ENCODE measurements around the gene SCRN1. TPM values are rescaled to one million over a fixed set of nuclear protein-coding genes. Genes with fewer than 3 reads are reported as not detected.
A peak's percentile ranks its signal among the peaks of the same experiment; 100 is the strongest.

The SCRN1 gene, protein sequence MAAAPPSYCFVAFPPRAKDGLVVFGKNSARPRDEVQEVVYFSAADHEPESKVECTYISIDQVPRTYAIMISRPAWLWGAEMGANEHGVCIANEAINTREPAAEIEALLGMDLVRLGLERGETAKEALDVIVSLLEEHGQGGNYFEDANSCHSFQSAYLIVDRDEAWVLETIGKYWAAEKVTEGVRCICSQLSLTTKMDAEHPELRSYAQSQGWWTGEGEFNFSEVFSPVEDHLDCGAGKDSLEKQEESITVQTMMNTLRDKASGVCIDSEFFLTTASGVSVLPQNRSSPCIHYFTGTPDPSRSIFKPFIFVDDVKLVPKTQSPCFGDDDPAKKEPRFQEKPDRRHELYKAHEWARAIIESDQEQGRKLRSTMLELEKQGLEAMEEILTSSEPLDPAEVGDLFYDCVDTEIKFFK
- 29.2 TPM for total RNA-seq

DNA sequence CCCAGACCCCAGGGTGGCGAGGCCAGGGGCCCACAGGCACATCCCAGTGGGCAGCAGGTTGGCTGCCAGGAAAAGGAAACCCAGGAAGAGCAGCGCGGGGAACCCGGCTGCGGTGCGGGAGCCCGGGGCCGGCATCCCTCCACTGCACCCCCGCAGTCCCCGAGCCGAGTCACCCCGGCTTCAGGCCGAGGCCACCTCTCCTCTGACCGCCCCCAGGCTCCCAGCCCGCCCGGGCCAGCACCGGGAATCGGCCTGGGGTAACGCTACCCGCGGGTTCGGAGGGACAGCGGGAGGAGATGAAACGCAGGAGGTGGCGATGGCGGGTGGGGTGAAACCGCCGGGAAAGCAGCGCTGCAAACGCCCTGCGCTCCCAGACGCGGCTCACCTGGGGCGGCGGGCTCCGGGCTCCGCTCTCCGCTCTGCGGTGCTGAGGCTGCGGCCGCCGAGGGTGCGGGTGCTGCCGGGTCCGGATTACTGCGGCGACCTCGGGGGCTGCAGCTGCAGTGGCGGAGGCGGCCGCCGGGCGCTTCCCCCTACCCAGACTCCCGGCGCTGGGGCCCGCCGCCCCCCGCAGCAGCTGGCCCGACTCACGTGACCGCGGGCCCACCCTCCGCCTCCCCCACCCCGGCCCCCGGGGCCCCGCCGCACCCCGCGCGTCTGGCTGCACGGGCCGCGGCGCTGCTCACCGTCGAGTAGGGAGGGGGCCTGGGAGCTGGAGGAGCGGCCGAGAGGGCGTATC lies at the start of gene SCRN1:
TSS of gene SCRN1 (minus strand) at position 545 of the 739 bp plus-strand sequence. CDS start 20,734 bp downstream, outside the sequence.
- DNase-seq = peak; percentile 3

DNA sequence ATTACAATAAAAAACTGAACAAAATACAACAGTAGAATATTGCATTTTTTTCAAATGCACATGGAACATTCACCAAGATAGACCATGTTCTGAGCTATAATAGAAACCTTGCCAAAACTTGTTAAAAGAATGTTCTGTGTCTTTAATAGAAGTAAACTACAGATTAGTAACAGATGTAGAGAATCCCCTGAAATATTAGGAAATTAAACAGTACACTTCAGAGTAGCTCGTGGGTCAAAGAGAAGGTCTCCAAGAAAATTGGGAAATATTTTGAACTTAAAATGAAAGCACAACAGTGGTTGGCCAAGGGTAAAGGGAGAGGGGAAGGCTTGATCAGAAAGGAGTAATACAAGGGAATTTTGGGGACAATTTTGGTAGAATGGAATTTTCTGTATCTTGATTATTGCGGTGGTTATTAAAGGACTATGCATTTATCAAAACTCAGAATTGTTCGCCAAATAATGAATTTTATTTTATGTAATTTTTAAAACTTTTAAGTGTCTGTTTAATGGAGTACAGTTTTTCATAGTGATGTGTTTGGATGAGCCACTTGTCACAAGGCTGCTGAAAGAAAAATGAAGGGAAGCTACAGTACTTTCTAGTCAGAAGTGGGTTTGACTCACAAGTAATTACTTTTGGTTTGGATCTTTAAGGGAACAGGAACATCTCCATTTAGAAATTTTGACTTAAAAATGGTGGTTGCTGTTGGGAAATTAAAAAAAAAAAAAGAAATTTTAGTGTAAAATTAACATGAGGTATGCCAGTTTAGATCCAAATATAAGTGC lies 48.8 kb upstream of the SCRN1 start:
- peak; percentile 37 for DNase-seq

DNA sequence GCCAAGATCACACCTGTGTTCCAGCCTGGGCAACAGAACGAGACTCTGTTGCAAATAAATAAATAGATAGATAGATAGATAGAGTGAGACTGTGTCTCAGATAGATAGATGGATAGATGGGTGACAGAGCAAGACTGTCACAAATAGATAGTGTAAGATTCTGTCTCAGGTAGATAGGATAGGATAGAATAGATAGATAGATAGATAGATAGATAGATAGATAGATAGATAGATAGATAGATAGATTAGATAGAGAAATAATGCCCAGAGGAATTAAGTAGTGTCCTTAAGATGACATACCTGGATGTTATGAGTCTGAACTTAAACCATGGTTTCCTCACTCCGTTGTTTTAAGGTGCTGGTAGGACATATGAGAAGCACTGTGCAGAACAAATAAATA lies 46.6 kb upstream of the SCRN1 start:
- DNase-seq = no peak

DNA sequence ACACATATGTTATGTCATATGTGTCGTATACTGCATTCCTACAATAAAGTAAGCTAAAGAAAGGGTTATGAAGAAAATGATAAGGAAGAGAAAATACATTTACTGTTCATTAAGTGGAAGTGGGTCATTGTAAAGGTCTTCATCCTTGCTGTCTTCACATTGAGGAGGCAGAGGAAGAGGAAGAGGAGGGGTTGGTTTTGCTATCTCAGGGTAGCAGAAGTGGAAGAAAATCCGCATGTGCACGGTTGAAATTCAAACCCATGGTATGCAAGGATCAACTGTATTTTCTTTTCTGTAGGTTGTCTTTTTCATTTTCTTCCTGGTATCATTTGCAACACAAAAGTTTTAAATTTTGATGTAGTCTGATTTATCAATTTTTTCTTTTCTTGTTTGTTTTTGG lies 44.9 kb upstream of the SCRN1 start:
- no peak for DNase-seq

DNA sequence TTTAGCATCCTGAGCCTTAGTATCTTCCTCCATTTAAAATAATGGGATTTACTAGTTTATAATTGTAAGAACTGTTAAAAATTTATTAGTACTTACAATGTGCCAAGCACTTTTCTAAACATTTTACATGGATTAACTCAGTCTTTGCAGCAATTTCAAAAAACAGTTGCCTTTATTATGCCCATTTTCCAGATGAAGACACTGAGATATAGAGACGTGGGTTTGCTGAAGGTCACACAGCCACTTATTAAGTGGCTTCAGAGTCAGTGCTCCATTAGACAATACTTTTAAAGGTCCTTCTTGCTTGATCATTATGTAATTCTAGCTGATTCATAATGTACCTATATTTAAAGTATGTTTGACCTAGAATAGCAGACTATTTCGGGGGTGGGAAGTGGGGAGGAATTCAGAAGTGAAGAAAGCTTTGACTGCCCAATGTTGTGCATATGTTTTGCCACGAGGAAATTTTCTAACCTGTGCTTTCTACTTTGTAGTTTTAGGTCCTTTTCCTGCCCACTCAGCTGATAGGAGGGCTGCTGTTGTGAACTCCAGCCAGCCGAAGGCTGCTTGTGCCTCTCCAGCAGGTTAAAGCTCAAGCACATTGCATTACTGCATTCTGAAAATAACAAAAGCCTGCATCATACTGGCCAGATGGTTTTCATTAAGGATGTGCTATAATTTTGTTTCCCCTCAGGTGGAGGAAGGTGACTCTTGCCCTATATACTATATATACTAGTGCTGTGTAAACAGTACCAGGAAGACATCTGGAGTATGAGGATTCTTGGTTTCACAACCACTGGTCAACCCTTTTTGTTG lies 42.9 kb upstream of the SCRN1 start:
- no peak for DNase-seq

DNA sequence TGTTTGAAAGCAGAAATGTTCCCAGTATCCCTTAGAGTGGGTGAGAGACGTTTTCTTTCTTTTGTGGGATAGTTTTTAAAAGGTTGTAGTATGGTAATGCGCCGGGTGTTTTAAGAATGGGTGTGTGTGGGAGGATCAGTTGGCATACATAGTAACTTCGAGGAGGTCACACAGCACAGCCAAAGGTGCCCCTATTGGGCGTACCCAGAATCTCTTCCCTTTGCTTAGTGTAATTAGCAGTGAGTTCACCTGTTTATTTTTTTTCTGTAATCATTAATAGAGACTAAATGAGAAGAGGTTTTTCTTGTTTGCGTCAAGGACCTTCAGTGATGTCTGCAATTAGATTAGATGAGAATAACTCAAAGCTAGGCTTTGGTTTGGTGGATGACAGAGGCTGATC lies 40.1 kb upstream of the SCRN1 start:
- DNase-seq = no peak

DNA sequence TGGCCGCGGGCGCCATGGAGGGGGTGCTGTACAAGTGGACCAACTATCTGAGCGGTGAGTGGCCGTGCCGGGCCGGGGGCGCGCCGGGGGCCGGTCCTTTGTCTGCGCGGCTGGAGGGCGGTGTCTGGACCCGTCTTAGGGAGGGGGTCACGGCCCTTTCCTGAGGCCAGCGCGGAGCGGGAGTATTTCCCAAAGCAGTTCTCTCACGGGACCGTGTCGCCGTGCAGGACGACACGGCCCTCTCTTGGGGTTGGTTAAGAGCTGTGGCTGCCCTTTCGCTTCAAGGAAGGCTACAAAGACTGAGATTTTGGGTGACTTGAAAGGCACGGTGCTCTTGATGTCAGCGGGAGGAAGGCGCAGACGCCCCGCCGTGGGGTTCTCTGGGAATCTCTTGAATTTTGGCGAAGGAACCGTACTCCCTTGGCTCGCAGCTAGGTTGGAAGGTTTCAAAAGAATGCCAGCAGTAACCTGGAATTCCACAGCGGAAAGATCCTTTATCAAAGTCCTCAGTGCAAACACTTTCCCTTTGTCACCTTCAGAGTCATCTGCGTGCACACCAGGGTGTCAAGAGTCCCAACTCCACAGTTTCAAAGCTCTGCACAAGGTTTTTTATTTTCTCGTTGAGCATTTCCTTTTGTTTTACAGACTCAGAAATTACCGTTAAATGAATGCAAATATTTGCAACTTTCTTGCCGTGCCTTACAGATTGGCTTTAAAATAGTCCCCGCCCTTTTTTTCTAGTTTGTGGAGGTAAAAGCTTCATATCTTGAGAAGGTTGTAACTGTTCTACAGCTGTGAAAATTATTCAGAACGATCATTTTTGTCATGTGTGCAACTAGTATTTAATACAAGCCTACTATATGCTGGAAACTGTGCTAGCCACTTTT lies 39.4 kb upstream of the SCRN1 start:
- DNase-seq = peak; percentile 39

DNA sequence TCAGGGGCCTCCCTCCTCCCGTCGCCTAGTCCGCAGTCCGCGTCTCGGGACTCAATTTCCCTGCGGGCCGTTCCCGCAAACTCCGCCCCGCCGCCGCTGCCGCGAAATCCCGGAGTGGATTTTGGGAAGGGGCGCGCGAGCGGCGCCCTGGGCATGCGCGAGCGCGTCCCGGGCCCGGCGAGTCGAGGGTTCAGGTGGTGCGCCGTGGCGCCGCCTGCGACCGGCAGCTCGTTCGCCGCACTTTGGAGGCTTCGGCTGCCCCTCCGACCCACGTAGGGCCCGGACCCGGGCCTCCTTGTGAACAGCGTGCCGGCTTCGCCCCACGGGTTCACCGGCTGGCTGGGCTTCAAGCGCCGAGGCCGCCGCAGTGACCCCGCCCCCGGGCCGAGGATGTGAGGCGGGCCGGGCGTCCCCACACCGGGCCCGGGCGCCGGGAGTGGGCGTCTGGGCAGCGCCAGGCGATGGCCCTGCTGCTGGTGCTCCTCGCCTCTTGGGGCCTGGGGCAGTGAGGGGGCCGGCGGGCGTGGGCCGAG lies 38.7 kb upstream of the SCRN1 start, which contains the start of gene PLEKHA8:
TSS of gene PLEKHA8 (plus strand) at position 197 of the 533 bp plus-strand sequence. CDS start 351 bp downstream, outside the sequence.
- peak; percentile 77 for DNase-seq

DNA sequence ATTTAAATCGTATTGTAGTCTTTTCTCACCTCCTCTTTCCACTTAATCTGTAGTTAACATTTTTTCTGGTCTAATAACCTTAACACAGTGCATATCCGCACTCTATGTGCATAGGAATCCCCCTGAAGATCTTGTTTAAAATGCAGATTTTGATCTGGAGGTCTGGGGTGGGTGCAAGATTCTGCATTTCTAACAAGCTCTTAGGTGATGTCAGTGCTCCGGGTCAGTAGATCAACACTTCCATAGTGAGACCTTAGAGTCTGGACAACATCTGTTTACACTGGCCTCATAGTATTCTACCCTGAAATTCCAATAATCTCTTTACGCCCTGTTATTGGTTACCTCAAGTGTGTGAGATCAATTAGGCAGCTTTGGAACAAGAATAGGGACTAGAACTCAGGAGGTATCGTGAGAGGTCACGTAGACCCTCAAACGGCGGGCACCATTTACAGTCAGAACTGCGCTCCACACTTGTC lies 38.2 kb upstream of the SCRN1 start:
- peak; percentile 77 for DNase-seq

DNA sequence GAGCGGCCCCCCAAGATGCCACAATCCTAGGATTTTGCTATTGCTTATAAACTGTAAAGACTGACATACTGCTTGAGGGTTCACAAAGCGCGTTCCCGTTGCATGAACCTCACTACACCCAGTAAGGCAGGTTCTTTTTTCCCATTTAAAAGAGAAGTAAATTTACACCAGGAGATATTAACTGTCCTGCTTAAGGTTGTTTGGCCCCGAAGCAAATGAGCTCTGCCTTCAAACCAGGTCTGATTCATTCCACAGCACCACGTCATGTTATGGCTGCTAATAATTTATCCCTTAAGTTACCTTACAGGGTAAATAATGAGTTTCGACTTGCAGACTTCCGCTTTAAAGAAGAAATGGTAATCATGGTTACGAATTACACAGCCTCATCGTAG lies 37.5 kb upstream of the SCRN1 start:
- DNase-seq = peak; percentile 79

DNA sequence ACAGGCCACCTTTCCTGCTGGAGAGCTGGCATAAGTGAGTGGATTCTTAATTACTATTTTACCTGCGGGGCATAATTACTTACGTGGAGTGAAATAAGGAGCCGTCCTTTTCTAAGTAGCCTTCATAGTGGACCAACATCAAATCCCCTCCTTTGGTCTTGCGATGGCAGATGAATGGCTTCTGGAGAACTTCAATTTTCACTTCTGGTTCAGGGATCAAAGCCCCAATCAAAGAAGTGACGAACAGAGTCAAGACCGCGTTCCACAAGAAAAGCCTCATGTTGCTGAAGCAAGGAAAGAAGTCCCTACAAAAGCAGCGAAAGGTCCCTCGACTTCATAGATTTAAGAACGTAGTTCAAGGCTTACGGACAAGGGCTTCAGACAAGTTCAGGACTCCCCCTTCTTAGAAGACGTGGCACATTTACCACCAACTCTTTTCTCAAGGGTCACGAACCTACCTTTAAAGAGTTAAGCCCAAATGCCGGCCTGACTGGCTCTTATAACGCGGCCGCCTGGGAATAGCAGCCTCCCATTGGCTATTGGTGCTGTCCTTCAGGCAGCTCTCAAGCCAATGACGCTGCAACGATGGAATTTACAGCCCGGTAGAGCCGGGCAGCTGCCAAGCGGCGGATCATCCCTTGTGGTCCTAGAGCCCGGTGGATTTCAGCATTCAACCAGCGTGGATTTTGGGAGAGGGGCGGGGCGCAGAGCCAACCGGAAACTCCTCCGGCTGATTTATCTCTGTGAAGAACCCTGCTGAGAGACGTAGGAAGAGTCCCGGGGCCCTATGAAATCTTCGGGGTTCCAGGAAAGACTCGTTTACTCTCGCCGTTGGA lies 36.8 kb upstream of the SCRN1 start, which contains the start of gene FKBP14:
TSS of gene FKBP14 (minus strand) at position 474 of the 836 bp plus-strand sequence. CDS start at position 280, 194 bp downstream.
- peak; percentile 100 for DNase-seq

DNA sequence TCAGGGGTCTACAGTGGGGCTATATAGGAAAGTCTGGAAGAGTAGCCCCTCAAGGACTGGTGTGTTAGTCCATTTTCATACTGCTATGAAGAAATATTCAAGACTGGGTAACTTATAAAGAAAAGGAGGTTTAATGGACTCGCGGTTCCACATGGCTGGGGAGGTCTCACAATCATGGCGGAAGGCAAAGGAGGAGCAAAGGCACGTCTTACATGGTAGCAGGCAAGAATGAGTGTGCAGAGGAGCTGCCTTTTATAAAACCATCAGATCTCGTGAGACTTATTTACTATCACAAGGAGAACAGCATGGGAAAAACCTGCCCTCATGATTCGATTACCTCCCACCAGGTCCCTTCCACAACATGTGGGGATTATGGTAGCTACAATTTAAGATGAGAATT lies 33.9 kb upstream of the SCRN1 start:
- no peak for DNase-seq

DNA sequence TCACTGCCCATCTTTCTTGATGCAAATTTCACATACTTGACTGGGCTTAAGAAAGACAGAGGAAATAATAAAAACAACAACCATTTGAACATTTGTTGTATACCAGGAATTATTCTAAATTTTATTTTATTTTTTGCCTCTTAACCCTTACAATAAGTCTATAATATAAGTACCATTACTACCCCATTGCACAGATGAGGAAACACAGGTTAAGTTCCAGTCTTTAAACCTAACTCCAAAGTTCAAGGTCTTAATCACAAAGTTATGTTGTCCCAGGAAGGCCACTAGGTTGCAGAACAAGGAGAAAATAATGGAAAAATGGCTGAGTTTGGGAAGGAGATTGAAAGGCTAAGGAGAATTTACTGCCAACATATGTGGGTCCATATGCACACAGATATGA lies 33.4 kb upstream of the SCRN1 start:
- no peak for DNase-seq

DNA sequence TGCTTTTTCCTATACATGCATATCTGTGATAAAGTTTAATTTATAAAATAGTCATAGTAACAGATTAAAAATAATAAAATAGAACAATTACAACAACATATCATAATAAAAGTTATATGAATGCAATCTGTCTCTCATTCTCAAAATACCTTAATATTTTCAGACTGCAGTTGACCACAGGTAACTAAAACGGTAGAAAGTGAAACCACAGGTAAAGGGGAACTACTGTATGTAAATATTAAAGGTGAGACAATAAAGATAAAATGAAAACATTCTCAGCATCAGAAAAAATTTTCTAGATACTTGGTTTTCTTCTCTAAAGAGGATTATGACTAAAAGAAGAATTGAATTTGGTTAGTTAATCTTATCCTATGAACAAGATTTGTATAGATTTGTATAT lies 30.9 kb upstream of the SCRN1 start:
- DNase-seq = no peak

DNA sequence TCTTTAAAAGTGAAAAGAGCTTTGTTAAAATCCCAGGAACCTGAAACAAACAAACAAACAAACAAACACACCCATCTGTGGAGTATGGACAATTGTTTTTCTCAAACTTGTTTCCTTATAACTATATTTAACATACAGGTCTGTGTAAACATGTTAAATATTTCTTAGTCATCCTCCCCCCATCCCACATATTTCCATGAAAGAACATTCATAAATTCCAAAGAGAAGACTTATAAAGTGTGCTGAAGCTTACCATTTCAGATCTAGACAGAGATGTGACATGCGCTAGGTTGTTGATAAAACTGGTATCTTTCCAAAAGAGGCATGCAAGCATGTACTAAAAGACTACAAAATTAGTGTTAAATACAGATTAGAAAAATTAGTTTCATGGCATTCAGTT lies 30.4 kb upstream of the SCRN1 start:
- DNase-seq = no peak

DNA sequence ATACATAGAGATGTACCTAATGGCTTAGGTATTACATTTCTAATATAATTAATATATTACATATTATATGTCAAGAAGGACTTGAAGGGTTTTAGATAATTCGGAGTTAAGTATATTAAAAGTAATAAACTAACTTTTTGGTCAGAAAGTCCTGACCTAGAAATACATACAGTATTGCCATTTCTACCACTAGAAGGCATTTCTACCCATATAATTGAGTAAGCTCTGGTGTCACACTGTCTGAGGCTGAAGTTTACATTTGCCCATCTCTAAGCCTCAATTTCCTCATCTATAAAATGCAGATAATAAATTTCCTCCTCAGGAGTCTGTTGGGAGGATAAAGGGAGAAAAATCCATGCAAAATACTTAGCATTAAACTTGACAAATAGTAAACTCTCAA lies 29.8 kb upstream of the SCRN1 start:
- DNase-seq = no peak

DNA sequence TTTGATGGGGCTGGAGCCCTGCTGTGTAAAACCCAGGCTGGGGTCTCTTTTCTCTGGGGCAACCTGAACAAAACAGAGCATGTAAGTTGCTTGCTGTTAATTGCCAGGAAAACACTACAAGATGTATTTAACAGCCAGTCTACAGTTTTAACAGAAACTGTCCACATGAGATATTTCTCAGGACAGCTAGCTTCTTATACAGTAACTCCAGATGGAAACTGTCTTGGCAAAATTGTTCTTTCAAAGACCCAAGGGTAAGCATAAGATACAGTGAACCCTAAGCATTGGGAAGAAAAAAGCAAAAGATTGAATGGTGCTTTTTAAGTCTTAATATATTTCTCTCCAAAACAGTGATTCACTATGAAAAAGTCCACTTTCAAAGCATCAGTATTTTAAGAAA lies 28.9 kb upstream of the SCRN1 start:
- DNase-seq = no peak

DNA sequence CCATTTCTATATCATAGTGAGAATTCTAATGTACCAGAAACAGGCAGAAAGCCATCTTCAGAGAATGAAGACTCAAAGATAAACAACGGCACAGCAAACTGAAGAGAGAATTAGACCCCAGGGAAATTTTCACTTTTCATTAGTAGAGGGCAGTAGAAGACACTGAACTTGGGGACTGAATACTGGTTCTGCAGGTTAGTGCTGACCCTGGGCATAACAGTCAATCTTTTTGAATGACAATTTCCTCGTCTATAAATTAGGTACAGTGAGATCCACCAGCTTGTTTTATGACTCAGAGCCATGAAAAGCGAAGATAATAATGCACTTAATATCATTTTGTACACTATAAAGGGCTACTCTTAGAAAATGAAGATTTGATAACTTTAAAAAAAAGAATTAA lies 23.2 kb upstream of the SCRN1 start:
- DNase-seq = no peak

DNA sequence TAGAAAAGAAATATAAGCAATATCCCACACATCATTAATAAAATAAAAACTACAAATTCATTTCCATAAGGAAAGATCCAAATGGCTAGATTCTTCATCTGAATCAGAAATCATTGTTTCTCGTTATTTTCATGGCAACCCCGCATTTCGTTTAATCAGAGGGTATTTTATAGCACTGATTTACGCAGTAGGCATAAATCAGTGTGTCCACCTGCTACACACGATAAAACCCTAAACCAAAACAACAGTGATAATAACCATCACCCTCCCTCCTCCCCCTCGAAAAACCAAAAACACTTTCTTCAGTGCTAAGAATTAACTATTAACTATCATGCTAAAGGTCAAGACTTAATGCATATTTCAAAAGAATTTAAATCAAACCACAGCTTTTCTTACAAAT lies 20.4 kb upstream of the SCRN1 start:
- no peak for DNase-seq

All from skin of body (tissue), 2 donors.